ENCODE data around the gene FIG4. TPM values are rescaled to one million over a fixed set of nuclear protein-coding genes. Genes with fewer than 3 reads are reported as not detected.

Gene FIG4
- total RNA-seq, 1 experiment from 2014 or later = 15.7 TPM

GRCh38 chr6:109793792-109794191 is 102.7 kb downstream of the FIG4 start (continued):
- no peak for TF ChIP-seq EGR1 (IDR thresholded peaks at IDR 0.05; ENCODE audit: low read depth)

- H3K79me2 ChIP-seq (ENCODE audit: insufficient read depth, low read length) = no peaks in the 10 kb centered on the region
- no TSS peak for BruUV-seq (replicated peaks)
- no peaks in the 10 kb centered on the region for H3K27me3 ChIP-seq (ENCODE audit: insufficient read depth, low read length)
- no peak overlapping the region for H3K27ac ChIP-seq (ENCODE audit: low read depth, low read length)
- ChIA-PET RAD21 (ENCODE audit: low non-redundant PET in 1 of 2, low total read pairs in 2 of 2, uncharacterized antibody in 2 of 2, unreplicated experiment in 2 of 2) (no interaction called here), CTCF (no interaction called here), POLR2A (no interaction called here)
- DNase-seq (ENCODE audit: low read depth, low spot score) (no peak), ATAC-seq (peak; percentile 31; the same call in 1 of the 2 replicates)
- TF ChIP-seq JUND (IDR thresholded peaks at IDR 0.05) (no peak), ELF1 (IDR thresholded peaks at IDR 0.05; ENCODE audit: borderline replicate concordance, low read depth) (no peak), SP1 (IDR thresholded peaks at IDR 0.05; ENCODE audit: low read depth) (no peak), ZNF274 (IDR thresholded peaks at IDR 0.05; ENCODE audit: low read depth, low read length) (no peak), EZH2 (IDR thresholded peaks at IDR 0.05) (no peak), ATF3 (IDR thresholded peaks at IDR 0.05) (no peak), MAX (IDR thresholded peaks at IDR 0.05) (no peak), SIN3A (IDR thresholded peaks at IDR 0.05; ENCODE audit: low read depth) (no peak), ZBTB33 (IDR thresholded peaks at IDR 0.05; ENCODE audit: extremely low read depth, insufficient replicate concordance, low read length) (no peak), CTCF (IDR thresholded peaks at IDR 0.05 in 2 of 3, conservative IDR thresholded peaks at IDR 0.05 in 1 of 3; ENCODE audit: borderline replicate concordance in 1 of 3, insufficient read depth in 1 of 3, low read depth in 2 of 3, low read length in 2 of 3) (no peak), RAD21 (IDR thresholded peaks at IDR 0.05; ENCODE audit: low read depth) (no peak), REST (IDR thresholded peaks at IDR 0.05; ENCODE audit: low read depth) (no peak), CBX3 (IDR thresholded peaks at IDR 0.05; ENCODE audit: low read depth) (no peak), FOSL1 (IDR thresholded peaks at IDR 0.05; ENCODE audit: low read depth) (no peak), SRF (IDR thresholded peaks at IDR 0.05; ENCODE audit: low read depth) (no peak)
- H3K9me2 ChIP-seq (ENCODE audit: insufficient read depth) = no peaks in the 10 kb centered on the region
- peak overlapping the region; percentile 32; the same call in 1 of the 2 replicates for H3K9ac ChIP-seq (ENCODE audit: low read length)
- intact Hi-C loops (cut with micrococcal nuclease) = no loop called here
- no peak overlapping the region for H2AFZ ChIP-seq (ENCODE audit: low read depth, low read length, poor library complexity, severe bottlenecking)
- no peaks in the 10 kb centered on the region for H3K36me3 ChIP-seq (ENCODE audit: control insufficient read depth in 1 of 2, insufficient read depth in 2 of 2, low read length in 2 of 2)
- no peaks in the 10 kb centered on the region for H4K20me1 ChIP-seq (ENCODE audit: insufficient read depth)
- peak overlapping the region; percentile 78 for H3K4me2 ChIP-seq (ENCODE audit: low read length)
- H3K4me3 ChIP-seq (replicated peaks in 1 of 2; ENCODE audit: low read depth in 1 of 2, low read length in 2 of 2) = peak overlapping the region in 1 of 2 experiments; percentile 29; a peak in 1 of 4 replicates
- H3K9me3 ChIP-seq (ENCODE audit: control insufficient read depth in 1 of 2, insufficient read depth in 1 of 2, low read depth in 1 of 2, low read length in 2 of 2) = no peaks in the 10 kb centered on the region
- peaks cover 8 to 17% of the 10 kb centered on the region in 2 experiments for H3K4me1 ChIP-seq (ENCODE audit: control insufficient read depth in 1 of 2, insufficient read depth in 2 of 2, low read length in 2 of 2)
These were observed 103.3 kb downstream of the FIG4 start for GRCh38 chr6:109794201-109794923.

Data from HCT116 (cell line).